Medulla oblongata (tissue), 1 donor: ENCODE data around the gene SMTNL1.
"Not testable (repeated sequence)": the region's sequence is repeated elsewhere in the genome, so short reads cannot be mapped to it uniquely, and the experiment has no call there.

Experiments used
- DNase-seq: peaks from one replicate; pipeline ENCODE4 v3.0.0-alpha.2; 2015; ENCODE audit errors: extremely low spot score

The SMTNL1 gene

GRCh38 chr11:57508341-57509170 is 28.8 kb upstream of the SMTNL1 start:
- DNase-seq, result no peak

- DNase-seq, result no peak
Observed at GRCh38 chr11:57511741-57512430, 25.5 kb upstream of the SMTNL1 start.

GRCh38 chr11:57512646-57513451 is 24.5 kb upstream of the SMTNL1 start:
- DNase-seq, result no peak

- DNase-seq, result no peak
Observed at GRCh38 chr11:57513452-57513795, 24.0 kb upstream of the SMTNL1 start.

- no peak for DNase-seq
Observed at GRCh38 chr11:57513911-57514537, 23.4 kb upstream of the SMTNL1 start.

- no peak for DNase-seq
Observed at GRCh38 chr11:57514538-57515331, 22.7 kb upstream of the SMTNL1 start.

GRCh38 chr11:57515332-57516060 is 21.9 kb upstream of the SMTNL1 start, which contains the start of gene SLC43A1:
TSS of gene SLC43A1 (minus strand) at chr11:57515702. CDS start at chr11:57514111, 1,591 bp downstream.
- no peak for DNase-seq

- DNase-seq, result no peak
Observed at GRCh38 chr11:57516061-57516443, 21.3 kb upstream of the SMTNL1 start.

- DNase-seq, result no peak
Observed at GRCh38 chr11:57521116-57521515, 16.3 kb upstream of the SMTNL1 start.

- DNase-seq, result no peak
Observed at GRCh38 chr11:57523419-57523818, 14.0 kb upstream of the SMTNL1 start.

GRCh38 chr11:57527056-57527631 is 10.3 kb upstream of the SMTNL1 start:
- DNase-seq, result peak; percentile 75

GRCh38 chr11:57529012-57529411 is 8.4 kb upstream of the SMTNL1 start:
- no peak for DNase-seq

- no peak for DNase-seq
Observed at GRCh38 chr11:57530215-57530595, 7.2 kb upstream of the SMTNL1 start.

GRCh38 chr11:57530596-57531507 is 6.5 kb upstream of the SMTNL1 start, which contains the start of gene TIMM10:
TSS of gene TIMM10 (minus strand) at chr11:57530754. CDS start at chr11:57530189, 565 bp downstream.
- DNase-seq, result peak; percentile 98

GRCh38 chr11:57534449-57534848 is 2.9 kb upstream of the SMTNL1 start:
- not testable (repeated sequence) for DNase-seq

- no peak for DNase-seq
Observed at GRCh38 chr11:57539342-57539741, 1.9 kb downstream of the SMTNL1 start.

- DNase-seq, result no peak
Observed at GRCh38 chr11:57541169-57541568, 3.8 kb downstream of the SMTNL1 start.

- no peak for DNase-seq
Observed at GRCh38 chr11:57542582-57542981, 5.2 kb downstream of the SMTNL1 start.

GRCh38 chr11:57543593-57543992 is 6.2 kb downstream of the SMTNL1 start:
- no peak for DNase-seq
